B cell (primary cell): ENCODE results near the gene POM121L2. TPM values are rescaled to one million over a fixed set of nuclear protein-coding genes. Genes with fewer than 3 reads are reported as not detected.

Experiments used
- ATAC-seq: fragments of 200-7000 bp; cut with Tn5 transposase; one replicate; pipeline ENCODE4 v1.10.0; 2021; ENCODE audit warnings: low read depth, mild to moderate bottlenecking, moderate number of reproducible peaks, moderate library complexity
- CTCF ChIA-PET: fragments of 350-600 bp; sonication (Branson Sonifier 250); formaldehyde crosslinking; loops from one replicate; lab custom pipeline; 2021; ENCODE audit warnings: antibody characterized with exemption, inconsistent platforms; lab: Charles Lee
- POLR2A ChIA-PET: fragments of 350-600 bp; sonication (Branson Sonifier 250); formaldehyde crosslinking; loops from one replicate; lab custom pipeline; 2021; ENCODE audit warnings: antibody characterized with exemption; lab: Charles Lee
- DNase-seq: peaks from one replicate; pipeline ENCODE4 v3.0.0; 2013
- H2AFZ ChIP-seq: 2 replicates; pipeline ENCODE4 v1.6.1; 2012; ENCODE audit warnings: mild to moderate bottlenecking, low read depth, low read length; ENCODE audit not compliant: insufficient read depth, poor library complexity, severe bottlenecking
- H3K27ac ChIP-seq, 2 donors: 1 replicate in 1 of 2; 2 replicates in 1 of 2; pipeline ENCODE4 v1.5.1; 2012 to 2013; ENCODE audit warnings: low read length in 2 of 2, mild to moderate bottlenecking in 2 of 2, moderate library complexity in 1 of 2
- H3K27me3 ChIP-seq, 4 experiments: fragments of 200-600 bp in 1 of 4; sonication (generic) in 1 of 4; replicated peaks in 1 of 4; 1 replicate in 2 of 4; 2 replicates in 2 of 4; pipeline versions ENCODE4 v1.6.1 to v1.7.0; 2013 to 2016; ENCODE audit warnings: low read length in 3 of 4, mild to moderate bottlenecking in 2 of 4, mixed read lengths in 1 of 4, moderate library complexity in 1 of 4; ENCODE audit not compliant: insufficient read depth in 4 of 4, control insufficient read depth in 3 of 4; ENCODE audit errors: control extremely low read depth in 1 of 4
- H3K36me3 ChIP-seq, 2 experiments: replicated peaks in 1 of 2; 1 replicate in 1 of 2; 2 replicates in 1 of 2; pipeline versions ENCODE4 v1.6.1 to v1.7.1; 2013; ENCODE audit warnings: low read length in 1 of 2; ENCODE audit not compliant: insufficient read depth in 2 of 2, control insufficient read depth in 1 of 2; ENCODE audit errors: control extremely low read depth in 1 of 2, extremely low read depth in 1 of 2
- H3K4me1 ChIP-seq, 2 donors: fragments of 200-600 bp in 1 of 2; sonication (generic) in 1 of 2; 1 replicate in 1 of 2; 2 replicates in 1 of 2; pipeline versions ENCODE4 v1.5.1 to v1.6.1; 2013 to 2017; ENCODE audit warnings: low read length in 2 of 2; ENCODE audit not compliant: control insufficient read depth in 2 of 2, insufficient read depth in 2 of 2
- H3K4me2 ChIP-seq: replicated peaks from 2 replicates; pipeline ENCODE3; 2012; ENCODE audit warnings: mild to moderate bottlenecking, low read depth, low read length; ENCODE audit not compliant: poor library complexity, severe bottlenecking
- H3K4me3 ChIP-seq, 5 experiments: fragments of 200-600 bp in 1 of 5; sonication (generic) in 1 of 5; 1 replicate in 3 of 5; 2 replicates in 2 of 5; pipeline versions ENCODE4 v1.5.1 to v1.7.0; 2011 to 2016; ENCODE audit warnings: low read length in 4 of 5, mild to moderate bottlenecking in 4 of 5, low read depth in 2 of 5, control low read depth in 1 of 5, moderate library complexity in 1 of 5; ENCODE audit not compliant: insufficient read depth in 1 of 5; ENCODE audit errors: control extremely low read depth in 1 of 5, extremely low read depth in 1 of 5
- H3K79me2 ChIP-seq: fragments of 200-600 bp; sonication (generic); one replicate; pipeline ENCODE4 v1.6.0; 2016; ENCODE audit warnings: low read length; ENCODE audit not compliant: control insufficient read depth, insufficient read depth
- H3K9ac ChIP-seq: fragments of 200-600 bp; sonication (generic); 2 replicates; pipeline ENCODE4 v1.6.1; 2017; ENCODE audit warnings: mild to moderate bottlenecking, low read length, moderate library complexity
- H3K9me3 ChIP-seq, 3 donors: one replicate each; pipeline versions ENCODE4 v1.6.1 to v1.7.1; 2013; ENCODE audit warnings: low read length in 2 of 3; ENCODE audit not compliant: control insufficient read depth in 2 of 3, insufficient read depth in 1 of 3; ENCODE audit errors: control extremely low read depth in 1 of 3
- H4K20me1 ChIP-seq: 2 replicates; pipeline ENCODE4 v1.6.0; 2012; ENCODE audit warnings: mild to moderate bottlenecking, low read length; ENCODE audit not compliant: insufficient read depth, control insufficient read depth, poor library complexity, severe bottlenecking
- H3K27ac Mint-ChIP-seq: one replicate; pipeline ENCODE4 v1.8.0; 2021; ENCODE audit warnings: mixed read lengths
- H3K27me3 Mint-ChIP-seq: one replicate; pipeline ENCODE4 v1.8.0; 2021; ENCODE audit warnings: mixed read lengths
- H3K4me1 Mint-ChIP-seq: one replicate; pipeline ENCODE4 v1.8.0; 2021; ENCODE audit warnings: mixed read lengths
- H3K4me3 Mint-ChIP-seq: one replicate; pipeline ENCODE4 v1.8.0; 2021; ENCODE audit warnings: mixed read lengths
- H3K9me3 Mint-ChIP-seq: one replicate; pipeline ENCODE4 v1.8.0; 2022; ENCODE audit warnings: mixed read lengths; ENCODE audit not compliant: insufficient read depth
- CTCF ChIP-seq: fragments of 200-600 bp; IDR thresholded peaks from one replicate; pipeline ENCODE4 v1.8.0; 2022; ENCODE audit warnings: antibody characterized with exemption, mild to moderate bottlenecking
- EZH2 ChIP-seq: IDR thresholded peaks from 2 replicates; pipeline ENCODE4 v1.6.1; 2012; ENCODE audit warnings: borderline replicate concordance, low read depth, mild to moderate bottlenecking, moderate library complexity, low read length; ENCODE audit not compliant: insufficient read depth, poor library complexity, severe bottlenecking
- WGBS: methylation state at CpG from one replicate; pipeline ENCODE4 v1.1.5; 2013; ENCODE audit warnings: missing lambda C conversion rate; ENCODE audit not compliant: insufficient coverage; 5-methylcytosine and 5-hydroxymethylcytosine counted together
- intact Hi-C: fragments of 100-400 bp; cut with micrococcal nuclease; formaldehyde crosslinking; loops from one replicate; pipeline ENCODE4 v1.10.0; 2022
- polyA plus RNA-seq: library from polyadenylated mRNA; depleted of rRNA; stranded (reverse); fragments of >200 nt; gene quantifications from 2 replicates; pipeline ENCODE4 v1.2.3, GENCODE V29; 2012
- total RNA-seq, 2 donors: library from RNA; stranded (reverse); fragments of 120-200 nt in 1 of 2; gene quantifications; 1 replicate in 1 of 2; 2 replicates in 1 of 2; pipeline versions ENCODE4 v1.2.3 to v1.2.4, GENCODE V29; 2013 to 2022

POM121L2 gene
- total and polyA plus RNA-seq, 2 donors (not counting 1 experiment from before 2014, with no cell fraction given) = not detected

GRCh38 chr6:27327023-27327738 is 15.1 kb upstream of the POM121L2 start:
- POLR2A ChIA-PET = no interaction called here
- no peak for ATAC-seq

More at GRCh38 chr6:27327023-27327738, 15.1 kb upstream of the POM121L2 start:
- Mint-ChIP-seq H3K9me3 (no peaks in the 10 kb centered on the region), H3K4me1 (no peaks in the 10 kb centered on the region), H3K4me3 (no peak overlapping the region), H3K27ac (no peak overlapping the region), H3K27me3 (peaks cover 51% of the 10 kb centered on the region)
- Histone ChIP-seq H3K9ac (no peak overlapping the region), H3K4me3 (no peak overlapping the region), H3K4me2 (no peak overlapping the region), H3K27me3 (peaks cover 0 to 19% (median 12%) of the 10 kb centered on the region in 4 experiments), H3K79me2 (no peaks in the 10 kb centered on the region), H2AFZ (no peak overlapping the region), H4K20me1 (no peaks in the 10 kb centered on the region), H3K9me3 (peaks cover 0 to 4% (median 0%) of the 10 kb centered on the region in 3 donors), H3K4me1 (no peaks in the 10 kb centered on the region), H3K27ac (no peak overlapping the region), H3K36me3 (no peaks in the 10 kb centered on the region)
- intact Hi-C loops = no loop called here
- WGBS = no CpG with 5 or more reads among the region's 1 CpG
- DNase-seq = no peak
- CTCF ChIA-PET = no interaction called here
- TF ChIP-seq EZH2 (no peak), CTCF (no peak)
